ENCODE measurements around the gene OGFRL1. TPM values are rescaled to one million over a fixed set of nuclear protein-coding genes. Genes with fewer than 3 reads are reported as not detected.

OGFRL1 gene
- total and polyA plus RNA-seq, 2 of the 13 experiments (the other 11 are each of a cell fraction or from before 2014, with no cell fraction given), result 0.26 to 0.80 TPM

DNA sequence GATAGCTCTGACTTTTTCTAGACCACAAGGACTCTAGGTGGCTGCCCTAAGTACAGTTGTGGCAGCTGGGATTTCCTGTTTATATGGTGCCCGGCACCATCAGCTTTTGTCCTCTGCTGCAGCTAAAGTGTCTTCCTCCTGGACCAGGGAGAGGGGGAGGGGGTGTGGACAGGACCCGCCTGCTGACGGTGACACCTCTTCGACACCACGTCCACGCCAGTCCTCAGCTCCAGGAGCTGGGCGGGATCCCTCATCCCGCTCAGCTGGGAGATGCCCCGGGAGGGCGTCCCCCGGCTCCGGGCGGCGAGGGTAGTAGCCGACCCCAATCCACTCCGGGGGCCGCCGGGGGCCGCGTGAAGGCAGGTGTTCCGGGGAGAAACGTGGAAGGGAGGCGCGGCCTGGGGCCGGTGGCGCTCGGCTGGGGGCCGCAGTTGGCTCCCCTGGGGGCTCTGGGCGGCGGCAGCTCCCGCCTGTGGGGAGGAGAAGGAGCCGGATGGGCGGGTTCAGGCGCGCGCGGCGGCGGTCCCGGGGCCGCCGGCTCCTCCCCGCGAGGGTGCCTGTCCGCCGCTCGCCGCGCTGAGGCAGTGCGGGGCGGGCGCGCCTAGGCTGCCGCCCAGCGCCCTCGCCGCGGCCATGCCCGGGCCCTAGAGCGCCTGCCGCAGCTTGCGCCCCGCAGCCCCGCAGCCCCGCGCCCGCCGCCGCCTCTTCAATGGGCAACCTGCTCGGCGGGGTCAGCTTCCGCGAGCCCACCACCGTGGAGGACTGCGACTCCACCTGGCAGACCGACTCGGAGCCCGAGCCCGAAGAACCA is at the start of gene OGFRL1 (continued):
- no peak for TF ChIP-seq ZNF615 (CRISPR knock-in tag; IDR thresholded peaks at IDR 0.05; ENCODE audit: borderline replicate concordance)
- TF ChIP-seq HCFC1 (IDR thresholded peaks at IDR 0.05; ENCODE audit: low read depth, low read length), result no peak
- no peak for TF ChIP-seq POLR2G (IDR thresholded peaks at IDR 0.05; ENCODE audit: low read depth, low read length)
- peak; percentile 33 for TF ChIP-seq YY1 (IDR thresholded peaks at IDR 0.05; ENCODE audit: insufficient read depth, insufficient replicate concordance, low read depth, low read length)
- peak; percentile 46 for TF ChIP-seq ZFY (CRISPR knock-in tag; IDR thresholded peaks at IDR 0.05)
- TF ChIP-seq, protein P1, sequence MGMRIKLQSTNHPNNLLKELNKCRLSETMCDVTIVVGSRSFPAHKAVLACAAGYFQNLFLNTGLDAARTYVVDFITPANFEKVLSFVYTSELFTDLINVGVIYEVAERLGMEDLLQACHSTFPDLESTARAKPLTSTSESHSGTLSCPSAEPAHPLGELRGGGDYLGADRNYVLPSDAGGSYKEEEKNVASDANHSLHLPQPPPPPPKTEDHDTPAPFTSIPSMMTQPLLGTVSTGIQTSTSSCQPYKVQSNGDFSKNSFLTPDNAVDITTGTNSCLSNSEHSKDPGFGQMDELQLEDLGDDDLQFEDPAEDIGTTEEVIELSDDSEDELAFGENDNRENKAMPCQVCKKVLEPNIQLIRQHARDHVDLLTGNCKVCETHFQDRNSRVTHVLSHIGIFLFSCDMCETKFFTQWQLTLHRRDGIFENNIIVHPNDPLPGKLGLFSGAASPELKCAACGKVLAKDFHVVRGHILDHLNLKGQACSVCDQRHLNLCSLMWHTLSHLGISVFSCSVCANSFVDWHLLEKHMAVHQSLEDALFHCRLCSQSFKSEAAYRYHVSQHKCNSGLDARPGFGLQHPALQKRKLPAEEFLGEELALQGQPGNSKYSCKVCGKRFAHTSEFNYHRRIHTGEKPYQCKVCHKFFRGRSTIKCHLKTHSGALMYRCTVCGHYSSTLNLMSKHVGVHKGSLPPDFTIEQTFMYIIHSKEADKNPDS (CRISPR knock-in tag; IDR thresholded peaks at IDR 0.05), result no peak
- TF ChIP-seq RORA (CRISPR knock-in tag; IDR thresholded peaks at IDR 0.05), result no peak
- TF ChIP-seq, protein P2, sequence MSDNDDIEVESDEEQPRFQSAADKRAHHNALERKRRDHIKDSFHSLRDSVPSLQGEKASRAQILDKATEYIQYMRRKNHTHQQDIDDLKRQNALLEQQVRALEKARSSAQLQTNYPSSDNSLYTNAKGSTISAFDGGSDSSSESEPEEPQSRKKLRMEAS (IDR thresholded peaks at IDR 0.05), result peak; percentile 32; the same call in 1 of the 2 replicates
- TF ChIP-seq, protein P3, sequence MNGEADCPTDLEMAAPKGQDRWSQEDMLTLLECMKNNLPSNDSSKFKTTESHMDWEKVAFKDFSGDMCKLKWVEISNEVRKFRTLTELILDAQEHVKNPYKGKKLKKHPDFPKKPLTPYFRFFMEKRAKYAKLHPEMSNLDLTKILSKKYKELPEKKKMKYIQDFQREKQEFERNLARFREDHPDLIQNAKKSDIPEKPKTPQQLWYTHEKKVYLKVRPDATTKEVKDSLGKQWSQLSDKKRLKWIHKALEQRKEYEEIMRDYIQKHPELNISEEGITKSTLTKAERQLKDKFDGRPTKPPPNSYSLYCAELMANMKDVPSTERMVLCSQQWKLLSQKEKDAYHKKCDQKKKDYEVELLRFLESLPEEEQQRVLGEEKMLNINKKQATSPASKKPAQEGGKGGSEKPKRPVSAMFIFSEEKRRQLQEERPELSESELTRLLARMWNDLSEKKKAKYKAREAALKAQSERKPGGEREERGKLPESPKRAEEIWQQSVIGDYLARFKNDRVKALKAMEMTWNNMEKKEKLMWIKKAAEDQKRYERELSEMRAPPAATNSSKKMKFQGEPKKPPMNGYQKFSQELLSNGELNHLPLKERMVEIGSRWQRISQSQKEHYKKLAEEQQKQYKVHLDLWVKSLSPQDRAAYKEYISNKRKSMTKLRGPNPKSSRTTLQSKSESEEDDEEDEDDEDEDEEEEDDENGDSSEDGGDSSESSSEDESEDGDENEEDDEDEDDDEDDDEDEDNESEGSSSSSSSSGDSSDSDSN (CRISPR knock-in tag; IDR thresholded peaks at IDR 0.05), result peak; percentile 72; the same call in 1 of the 2 replicates
- TF ChIP-seq BORCS8-MEF2B (CRISPR knock-in tag; IDR thresholded peaks at IDR 0.05), result no peak
- peak; percentile 40; the same call in 1 of the 2 replicates for TF ChIP-seq ZFX (CRISPR knock-in tag; IDR thresholded peaks at IDR 0.05; ENCODE audit: low read depth)
- TF ChIP-seq, protein P4, sequence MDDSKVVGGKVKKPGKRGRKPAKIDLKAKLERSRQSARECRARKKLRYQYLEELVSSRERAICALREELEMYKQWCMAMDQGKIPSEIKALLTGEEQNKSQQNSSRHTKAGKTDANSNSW (CRISPR knock-in tag; IDR thresholded peaks at IDR 0.05; ENCODE audit: borderline replicate concordance), result no peak
- TF ChIP-seq HOXA7 (CRISPR knock-in tag; IDR thresholded peaks at IDR 0.05), result no peak
- no peak for TF ChIP-seq ELF4 (CRISPR knock-in tag; IDR thresholded peaks at IDR 0.05; ENCODE audit: borderline replicate concordance)
- TF ChIP-seq ZNF256 (CRISPR knock-in tag; conservative IDR thresholded peaks at IDR 0.05), result no peak
- no peak for TF ChIP-seq FOXM1 (CRISPR knock-in tag; IDR thresholded peaks at IDR 0.05)
- TF ChIP-seq, protein P5, sequence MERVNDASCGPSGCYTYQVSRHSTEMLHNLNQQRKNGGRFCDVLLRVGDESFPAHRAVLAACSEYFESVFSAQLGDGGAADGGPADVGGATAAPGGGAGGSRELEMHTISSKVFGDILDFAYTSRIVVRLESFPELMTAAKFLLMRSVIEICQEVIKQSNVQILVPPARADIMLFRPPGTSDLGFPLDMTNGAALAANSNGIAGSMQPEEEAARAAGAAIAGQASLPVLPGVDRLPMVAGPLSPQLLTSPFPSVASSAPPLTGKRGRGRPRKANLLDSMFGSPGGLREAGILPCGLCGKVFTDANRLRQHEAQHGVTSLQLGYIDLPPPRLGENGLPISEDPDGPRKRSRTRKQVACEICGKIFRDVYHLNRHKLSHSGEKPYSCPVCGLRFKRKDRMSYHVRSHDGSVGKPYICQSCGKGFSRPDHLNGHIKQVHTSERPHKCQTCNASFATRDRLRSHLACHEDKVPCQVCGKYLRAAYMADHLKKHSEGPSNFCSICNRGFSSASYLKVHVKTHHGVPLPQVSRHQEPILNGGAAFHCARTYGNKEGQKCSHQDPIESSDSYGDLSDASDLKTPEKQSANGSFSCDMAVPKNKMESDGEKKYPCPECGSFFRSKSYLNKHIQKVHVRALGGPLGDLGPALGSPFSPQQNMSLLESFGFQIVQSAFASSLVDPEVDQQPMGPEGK (CRISPR knock-in tag; IDR thresholded peaks at IDR 0.05), result peak; percentile 35; the same call in 1 of the 2 replicates

All from HepG2 (cell line).